PC-3 (cell line): ENCODE results near the gene GATA2. TPM values are rescaled to one million over a fixed set of nuclear protein-coding genes. Genes with fewer than 3 reads are reported as not detected.

Experiments
- ATAC-seq: fragments of 200-7000 bp; cut with Tn5 transposase; 2 replicates; pipeline ENCODE4 v1.9.1; 2020; ENCODE audit warnings: mild to moderate bottlenecking, moderate library complexity
- BruUV-seq: library from RNA; stranded (reverse); fragments of 400-500 nt; replicated peaks from 2 replicates; lab custom pipeline; 2021; lab: Mats Ljungman, UMichigan
- CTCF ChIA-PET: fragments of 300-600 bp; sonication (Branson Sonifier 250); formaldehyde crosslinking; loops from one replicate; lab custom pipeline; 2022; ENCODE audit warnings: antibody characterized with exemption; lab: Charles Lee
- POLR2A ChIA-PET: fragments of 300-600 bp; sonication (Branson Sonifier 250); formaldehyde crosslinking; loops from one replicate; lab custom pipeline; 2022; ENCODE audit warnings: antibody characterized with exemption; ENCODE audit not compliant: unreplicated experiment; lab: Charles Lee
- DNase-seq: peaks from one replicate; pipeline ENCODE4 v3.0.0-alpha.2; 2015
- H2AFZ ChIP-seq: fragments of 300-600 bp; sonication (generic); 2 replicates; pipeline ENCODE4 v1.6.0; 2016; ENCODE audit warnings: antibody characterized with exemption, low read length
- H3F3A ChIP-seq: fragments of 300-600 bp; sonication (generic); one replicate; pipeline ENCODE4 v1.6.0; 2017; ENCODE audit warnings: antibody characterized with exemption, low read length, control low read depth, mild to moderate bottlenecking; ENCODE audit not compliant: unreplicated experiment
- H3K27ac ChIP-seq: fragments of 300-600 bp; sonication (generic); 2 replicates; pipeline ENCODE4 v1.5.1; 2016; ENCODE audit warnings: mild to moderate bottlenecking, low read length
- H3K27me3 ChIP-seq: fragments of 300-600 bp; sonication (generic); 2 replicates; pipeline ENCODE4 v1.6.1; 2016; ENCODE audit warnings: low read length, mixed read lengths
- H3K36me3 ChIP-seq: fragments of 300-600 bp; sonication (generic); 2 replicates; pipeline ENCODE4 v1.6.1; 2016; ENCODE audit warnings: low read depth, mixed run types, low read length, mixed read lengths
- H3K4me1 ChIP-seq: fragments of 300-600 bp; sonication (generic); 2 replicates; pipeline ENCODE4 v1.5.1; 2016; ENCODE audit warnings: low read length; ENCODE audit not compliant: insufficient read depth
- H3K4me2 ChIP-seq: fragments of 300-600 bp; sonication (generic); 2 replicates; pipeline ENCODE4 v1.6.0; 2016; ENCODE audit warnings: low read length
- H3K4me3 ChIP-seq: fragments of 300-600 bp; sonication (generic); 2 replicates; pipeline ENCODE4 v1.5.1; 2016; ENCODE audit warnings: mild to moderate bottlenecking, low read length, mixed read lengths
- H3K79me2 ChIP-seq: fragments of 300-600 bp; sonication (generic); 2 replicates; pipeline ENCODE4 v1.6.1; 2017; ENCODE audit warnings: low read length, mixed read lengths
- H3K9ac ChIP-seq: fragments of 300-600 bp; sonication (generic); 2 replicates; pipeline ENCODE4 v1.6.0; 2016; ENCODE audit warnings: mild to moderate bottlenecking, low read length
- H3K9me2 ChIP-seq: fragments of 300-600 bp; sonication (generic); replicated peaks from 2 replicates; pipeline ENCODE4 v1.6.1; 2016; ENCODE audit warnings: mixed run types, low read length, mixed read lengths
- H3K9me3 ChIP-seq: fragments of 300-600 bp; sonication (generic); 2 replicates; pipeline ENCODE4 v1.6.1; 2016; ENCODE audit warnings: low read length, mixed read lengths
- H4K20me1 ChIP-seq: fragments of 300-600 bp; sonication (generic); 2 replicates; pipeline ENCODE4 v1.6.1; 2016; ENCODE audit warnings: low read length, mixed read lengths
- EZH2 ChIP-seq: fragments of 300-600 bp; sonication (generic); IDR thresholded peaks from one replicate; pipeline ENCODE4 v1.6.1; 2017; ENCODE audit warnings: antibody characterized with exemption, mild to moderate bottlenecking, low read length; ENCODE audit not compliant: unreplicated experiment
- EZH2phosphoT487 ChIP-seq: fragments of 300-600 bp; sonication (generic); IDR thresholded peaks from 2 replicates; pipeline ENCODE4 v1.6.1; 2018; ENCODE audit warnings: mild to moderate bottlenecking, antibody characterized with exemption, low read length, borderline replicate concordance
- intact Hi-C: fragments of 100-400 bp; cut with micrococcal nuclease; formaldehyde crosslinking; loops from 2 replicates; pipeline ENCODE4 v1.9.0; 2023
- total RNA-seq: library from RNA; depleted of rRNA; stranded (reverse); fragments of >200 nt; gene quantifications from 2 replicates; pipeline ENCODE4 v1.2.3, GENCODE V29; 2014; rRNA removed
- TF ChIP-seq, protein P1 (sequence below): fragments of 300-600 bp; sonication (generic); conservative IDR thresholded peaks from 2 replicates; pipeline ENCODE4 v1.5.1; 2017; ENCODE audit warnings: antibody characterized with exemption, low read depth, mild to moderate bottlenecking, low read length

The GATA2 gene
- total RNA-seq, 1 experiment from 2014 or later: 32.4 TPM

DNA sequence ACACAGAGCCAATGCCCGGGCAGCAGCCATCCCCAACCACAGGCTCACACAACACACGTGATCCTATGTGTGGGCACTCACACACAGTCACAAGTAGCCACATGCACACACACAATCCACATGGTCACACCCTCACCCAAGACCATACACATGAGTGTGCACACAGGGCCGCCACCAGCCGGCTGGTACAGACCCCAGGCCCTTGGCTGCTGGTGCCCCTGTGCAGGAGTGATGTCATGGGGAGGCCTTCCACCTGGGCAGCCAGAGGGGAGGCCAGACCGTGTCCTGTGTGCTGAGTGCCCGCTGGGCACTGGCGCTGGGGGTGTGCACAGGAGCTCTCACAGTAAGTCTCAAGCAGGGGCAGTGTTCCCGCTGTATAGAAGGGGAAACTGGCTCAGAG is 63.2 kb downstream of the GATA2 start:
- H2AFZ ChIP-seq: no peak overlapping the region
- no peak overlapping the region for H3K4me3 ChIP-seq
- no peaks in the 10 kb centered on the region for H4K20me1 ChIP-seq
- CTCF ChIA-PET: no interaction called here
- TF ChIP-seq EZH2phosphoT487: no peak
- TF ChIP-seq EZH2: no peak
- TF ChIP-seq, protein P1, sequence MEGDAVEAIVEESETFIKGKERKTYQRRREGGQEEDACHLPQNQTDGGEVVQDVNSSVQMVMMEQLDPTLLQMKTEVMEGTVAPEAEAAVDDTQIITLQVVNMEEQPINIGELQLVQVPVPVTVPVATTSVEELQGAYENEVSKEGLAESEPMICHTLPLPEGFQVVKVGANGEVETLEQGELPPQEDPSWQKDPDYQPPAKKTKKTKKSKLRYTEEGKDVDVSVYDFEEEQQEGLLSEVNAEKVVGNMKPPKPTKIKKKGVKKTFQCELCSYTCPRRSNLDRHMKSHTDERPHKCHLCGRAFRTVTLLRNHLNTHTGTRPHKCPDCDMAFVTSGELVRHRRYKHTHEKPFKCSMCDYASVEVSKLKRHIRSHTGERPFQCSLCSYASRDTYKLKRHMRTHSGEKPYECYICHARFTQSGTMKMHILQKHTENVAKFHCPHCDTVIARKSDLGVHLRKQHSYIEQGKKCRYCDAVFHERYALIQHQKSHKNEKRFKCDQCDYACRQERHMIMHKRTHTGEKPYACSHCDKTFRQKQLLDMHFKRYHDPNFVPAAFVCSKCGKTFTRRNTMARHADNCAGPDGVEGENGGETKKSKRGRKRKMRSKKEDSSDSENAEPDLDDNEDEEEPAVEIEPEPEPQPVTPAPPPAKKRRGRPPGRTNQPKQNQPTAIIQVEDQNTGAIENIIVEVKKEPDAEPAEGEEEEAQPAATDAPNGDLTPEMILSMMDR: no peak
- intact Hi-C loops: loop anchor here (10.0 kb wide), 1 partner anchor 125 kb away; no protein-coding TSS in a partner anchor
- no peak for DNase-seq
- H3K4me1 ChIP-seq: peaks cover 36% of the 10 kb centered on the region
- no TSS peak for BruUV-seq
- H3K9me3 ChIP-seq: no peaks in the 10 kb centered on the region
- H3K36me3 ChIP-seq: no peaks in the 10 kb centered on the region
- no peaks in the 10 kb centered on the region for H3F3A ChIP-seq
- no peak overlapping the region for H3K4me2 ChIP-seq
- POLR2A ChIA-PET: no interaction called here
- ATAC-seq: no peak
- no peaks in the 10 kb centered on the region for H3K79me2 ChIP-seq
- no peaks in the 10 kb centered on the region for H3K9me2 ChIP-seq
- no peaks in the 10 kb centered on the region for H3K27me3 ChIP-seq
- H3K27ac ChIP-seq: no peak overlapping the region
- H3K9ac ChIP-seq: no peak overlapping the region

Other genes with a start within 250 kb of the GATA2 start
- gene DNAJB8, start 26.3 kb downstream of the GATA2 start, total RNA-seq: not detected in 2 replicates
- gene RPN1, start 157.6 kb upstream of the GATA2 start, total RNA-seq: 262 and 270 TPM in 2 replicates
- 48.0 and 78.2 TPM in 2 replicates for gene RAB7A, start 233.0 kb upstream of the GATA2 start, total RNA-seq